ENCODE measurements around the gene CERK. TPM values are rescaled to one million over a fixed set of nuclear protein-coding genes. Genes with fewer than 3 reads are reported as not detected.

CERK gene
- total RNA-seq, 1 donor from 2014 or later: 87.2 TPM

GRCh38 chr22:46679706-46680269 is 58.3 kb downstream of the CERK start:
- DNase-seq (ENCODE audit: extremely low read depth, low read depth, low spot score): no peak

GRCh38 chr22:46678785-46679700 is 59.0 kb downstream of the CERK start:
- DNase-seq (ENCODE audit: extremely low read depth, low read depth, low spot score): no peak

- no peak for DNase-seq (ENCODE audit: extremely low read depth, low read depth, low spot score)
Measured at GRCh38 chr22:46678003-46678657, 59.9 kb downstream of the CERK start.

DNA sequence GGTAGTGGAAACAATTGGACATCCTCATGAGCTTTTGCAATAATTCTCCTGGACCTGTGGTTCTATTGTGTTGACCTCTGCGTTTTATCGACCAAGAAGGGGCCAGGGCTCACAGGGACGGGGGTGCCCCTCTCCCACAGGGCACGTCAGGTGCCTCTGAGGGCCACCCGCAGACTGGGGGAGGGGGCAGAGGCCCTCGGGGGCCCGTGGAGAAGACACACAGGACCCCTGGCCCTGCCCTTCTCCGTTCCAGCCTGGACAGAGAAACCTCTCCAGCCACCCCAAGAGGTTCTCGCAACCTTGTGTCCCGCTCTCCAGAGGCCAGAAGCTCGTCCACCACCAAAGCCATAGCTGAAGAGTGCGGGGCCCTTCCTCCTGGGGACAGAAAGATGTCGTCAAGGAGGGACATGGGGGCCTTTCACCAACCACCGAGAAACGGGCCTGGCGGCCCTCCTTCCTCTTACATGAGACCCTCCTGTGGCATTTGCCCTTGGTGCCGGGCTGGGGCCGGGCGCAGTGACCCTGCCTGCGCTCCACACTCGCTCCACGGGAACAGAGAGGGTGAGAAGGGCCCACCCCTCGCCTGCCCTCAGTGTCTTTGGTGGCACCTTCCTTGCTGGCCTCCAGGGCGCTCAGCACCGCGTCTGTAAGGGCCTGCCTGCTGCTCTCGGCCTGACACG is 60.6 kb downstream of the CERK start:
- DNase-seq (ENCODE audit: extremely low read depth, low read depth, low spot score): no peak

DNA sequence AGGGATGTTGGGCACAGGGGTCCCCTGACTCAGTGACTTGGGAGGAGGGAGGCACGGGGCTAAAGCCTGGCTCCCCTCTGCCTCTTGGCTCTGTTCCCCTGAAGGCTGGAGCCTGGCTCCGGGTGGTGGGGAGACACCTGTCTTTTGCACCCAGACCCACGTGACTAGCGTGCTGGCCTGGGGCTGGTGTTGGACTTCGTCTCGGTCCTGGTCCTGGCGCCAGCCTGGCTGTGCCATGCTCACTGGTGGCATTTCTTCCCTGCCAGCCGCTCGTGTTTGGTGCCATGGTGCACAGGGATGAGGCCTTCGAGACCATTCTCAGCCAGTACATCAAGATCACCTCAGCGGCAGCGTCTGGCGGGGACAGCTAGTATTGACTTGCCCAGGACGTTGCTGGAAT is 61.2 kb downstream of the CERK start:
- no peak for DNase-seq (ENCODE audit: extremely low read depth, low read depth, low spot score)

- no peak for DNase-seq (ENCODE audit: extremely low read depth, low read depth, low spot score)
Measured at GRCh38 chr22:46676479-46676878, 61.6 kb downstream of the CERK start.

DNA sequence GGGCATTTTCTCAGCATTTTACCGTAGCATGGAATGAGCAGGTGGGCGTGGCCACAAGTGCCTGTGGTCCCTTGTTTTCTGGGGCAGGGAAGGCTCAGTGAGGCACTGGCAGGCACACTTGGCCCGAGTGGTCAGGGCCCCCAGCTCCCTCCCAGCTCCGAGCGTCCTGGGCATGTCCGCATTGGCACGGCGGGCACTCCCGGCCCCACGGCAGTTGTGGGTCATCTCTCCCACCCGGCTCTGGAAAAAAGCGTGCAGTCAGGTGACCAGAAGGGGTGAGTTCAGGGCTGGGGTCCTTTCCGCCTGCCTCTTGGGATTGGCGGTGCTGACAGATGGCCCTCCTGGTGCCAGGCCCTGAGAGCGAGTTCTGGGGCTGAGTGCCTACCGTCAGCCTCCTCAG is 62.1 kb downstream of the CERK start:
- no peak for DNase-seq (ENCODE audit: extremely low read depth, low read depth, low spot score)

DNA sequence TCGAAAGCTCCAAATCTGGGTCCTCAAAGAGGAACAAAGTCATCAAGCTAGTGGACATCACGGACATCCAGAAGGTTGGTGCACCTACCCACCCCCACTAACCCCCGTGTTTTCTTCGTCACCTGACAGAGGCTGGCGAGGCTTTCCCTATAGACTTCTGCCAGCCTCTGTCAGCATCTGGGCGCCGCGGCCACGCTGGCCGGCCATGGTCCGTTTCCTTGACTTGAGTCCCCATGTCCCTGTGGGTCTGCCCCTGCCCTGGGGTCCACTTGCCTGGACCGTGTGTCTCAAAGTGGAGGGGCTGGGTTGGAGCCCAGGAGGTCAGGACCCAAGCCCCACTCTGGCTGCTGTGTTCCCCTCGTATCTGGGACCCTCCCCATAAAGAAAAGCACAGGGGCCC is 62.6 kb downstream of the CERK start:
- DNase-seq (ENCODE audit: extremely low read depth, low read depth, low spot score): no peak

DNA sequence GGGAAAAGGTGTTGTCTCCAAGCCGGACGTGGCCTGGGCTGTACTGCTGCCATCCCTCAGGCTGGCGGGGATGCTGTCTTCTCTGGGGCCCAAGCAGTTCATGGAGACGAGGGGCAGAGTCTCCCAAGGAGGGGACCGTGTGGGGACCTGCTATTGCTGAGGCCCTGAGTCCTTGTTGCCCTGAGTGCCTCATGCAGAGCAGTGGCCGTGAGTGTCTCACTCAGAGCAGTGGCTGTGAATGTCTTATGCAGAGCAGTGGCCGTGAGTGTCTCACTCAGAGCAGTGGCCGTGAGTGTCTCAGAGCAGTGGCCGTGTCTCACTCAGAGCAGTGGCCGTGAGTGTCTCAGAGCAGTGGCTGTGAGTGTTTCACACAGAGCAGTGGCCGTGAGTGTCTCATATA is 63.1 kb downstream of the CERK start:
- DNase-seq (ENCODE audit: extremely low read depth, low read depth, low spot score): no peak

DNA sequence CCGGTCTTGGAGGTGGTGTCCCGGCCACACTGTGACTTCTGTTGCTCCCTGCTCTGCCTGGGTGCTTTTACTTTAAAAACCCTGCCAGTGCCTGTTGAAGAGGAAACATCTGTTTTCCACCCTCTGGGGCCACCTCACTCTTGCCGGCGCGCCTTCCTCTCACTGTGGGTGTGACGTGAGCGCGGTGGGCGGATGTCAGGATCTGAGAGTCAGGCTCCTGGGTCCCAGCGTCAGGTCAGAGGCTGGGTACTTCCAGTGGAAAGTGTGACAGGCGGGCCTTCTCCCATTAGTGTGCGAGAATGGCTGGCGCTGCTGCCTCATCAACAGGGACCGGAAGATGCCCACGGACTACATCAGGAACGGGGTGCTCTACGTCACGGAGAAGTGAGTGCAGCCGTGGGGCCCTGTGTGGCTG is 63.7 kb downstream of the CERK start:
- DNase-seq (ENCODE audit: extremely low read depth, low read depth, low spot score): peak; percentile 33

GRCh38 chr22:46673662-46674236 is 64.3 kb downstream of the CERK start:
- no peak for DNase-seq (ENCODE audit: extremely low read depth, low read depth, low spot score)

DNA sequence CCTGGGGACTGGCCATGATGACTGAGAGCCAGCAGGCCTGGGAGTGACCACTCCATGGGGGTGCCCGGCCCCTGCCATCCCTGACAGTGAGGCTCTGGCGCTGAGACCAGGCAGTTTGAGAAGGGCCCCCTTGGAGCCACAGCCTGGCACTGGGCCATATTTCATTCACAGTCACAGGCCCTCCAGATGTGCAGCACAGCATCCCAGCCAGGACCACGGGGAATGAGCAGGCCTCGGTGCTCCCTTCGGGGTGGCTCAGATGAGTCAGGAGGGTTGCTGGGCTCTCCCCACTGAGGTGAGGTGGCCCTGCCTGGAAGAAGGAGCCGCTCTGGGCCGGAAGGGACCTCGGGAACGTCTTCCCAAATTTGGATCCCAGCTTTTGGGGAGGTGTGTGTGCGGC is 64.8 kb downstream of the CERK start:
- DNase-seq (ENCODE audit: extremely low read depth, low read depth, low spot score): no peak

DNA sequence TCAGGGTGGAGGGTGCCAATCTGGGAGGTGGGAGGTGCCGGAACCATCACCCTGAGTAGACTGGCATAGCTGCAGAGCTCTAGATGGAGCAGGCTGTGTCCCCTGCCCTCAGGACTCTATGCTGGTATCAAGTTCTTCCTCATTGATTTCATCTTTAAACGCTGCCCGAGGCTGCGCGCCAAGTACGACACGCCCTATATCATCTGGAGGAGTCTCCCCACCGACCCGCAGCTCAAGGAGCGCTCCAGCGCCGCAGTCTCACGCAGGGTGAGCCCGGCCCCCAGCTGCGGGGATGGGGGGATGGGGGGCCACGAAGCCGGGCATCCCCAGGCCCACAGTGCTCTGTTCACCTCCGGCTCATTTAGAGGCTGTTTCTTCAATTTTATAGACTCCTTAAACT is 65.3 kb downstream of the CERK start:
- DNase-seq (ENCODE audit: extremely low read depth, low read depth, low spot score): no peak

DNA sequence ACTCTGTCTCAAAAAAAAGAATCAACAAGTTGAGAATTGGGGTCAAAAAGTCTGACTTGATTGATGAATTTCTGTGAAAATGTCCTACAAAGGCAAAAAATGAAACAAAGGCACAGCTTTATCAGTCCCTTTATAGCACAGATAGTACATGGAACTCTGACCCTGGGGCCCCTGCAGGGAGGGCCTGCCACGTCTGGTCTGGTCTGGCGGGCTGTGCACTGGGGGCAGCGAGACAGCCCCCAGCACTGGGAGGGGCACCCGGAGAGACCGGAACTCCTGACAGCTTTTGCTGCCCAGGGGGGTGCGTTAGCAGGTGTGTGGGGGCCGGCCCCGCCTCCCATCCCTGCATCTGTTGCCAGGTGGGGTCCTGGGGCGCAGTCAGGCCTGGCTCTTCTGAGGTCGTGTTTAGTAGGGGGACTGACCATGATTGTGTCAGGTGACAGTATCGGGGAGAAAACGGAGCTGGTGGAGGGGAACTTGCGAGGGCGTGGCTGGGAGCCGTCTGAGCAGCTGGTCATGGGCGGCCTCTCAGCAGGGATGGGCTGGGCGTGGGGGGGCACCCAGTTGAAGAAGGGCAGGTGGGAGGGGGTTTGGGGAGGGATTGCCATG is 66.1 kb downstream of the CERK start:
- no peak for DNase-seq (ENCODE audit: extremely low read depth, low read depth, low spot score)

DNA sequence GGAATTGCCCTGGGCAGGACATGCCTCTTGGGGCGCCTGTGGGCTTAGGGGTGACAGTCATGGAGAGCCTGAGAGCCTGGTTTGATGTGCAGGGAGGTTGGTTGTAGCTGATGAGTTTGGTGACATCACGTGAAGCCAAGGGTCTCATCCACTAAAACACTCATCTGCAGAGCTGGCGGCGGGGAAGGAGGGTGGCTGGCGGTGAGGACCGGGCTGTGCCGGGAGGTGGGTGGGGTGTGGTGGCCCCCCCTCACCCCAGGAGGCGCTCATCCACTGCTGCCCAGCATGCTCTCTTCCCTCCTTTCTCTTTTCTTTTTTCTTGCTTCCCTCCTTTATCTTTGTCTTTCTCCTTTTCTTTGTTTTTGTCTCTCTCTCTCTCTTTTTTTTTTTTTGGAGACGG is 68.9 kb downstream of the CERK start:
- DNase-seq (ENCODE audit: extremely low read depth, low read depth, low spot score): no peak

GRCh38 chr22:46668116-46668515 is 69.9 kb downstream of the CERK start:
- DNase-seq (ENCODE audit: extremely low read depth, low read depth, low spot score): no peak

DNA sequence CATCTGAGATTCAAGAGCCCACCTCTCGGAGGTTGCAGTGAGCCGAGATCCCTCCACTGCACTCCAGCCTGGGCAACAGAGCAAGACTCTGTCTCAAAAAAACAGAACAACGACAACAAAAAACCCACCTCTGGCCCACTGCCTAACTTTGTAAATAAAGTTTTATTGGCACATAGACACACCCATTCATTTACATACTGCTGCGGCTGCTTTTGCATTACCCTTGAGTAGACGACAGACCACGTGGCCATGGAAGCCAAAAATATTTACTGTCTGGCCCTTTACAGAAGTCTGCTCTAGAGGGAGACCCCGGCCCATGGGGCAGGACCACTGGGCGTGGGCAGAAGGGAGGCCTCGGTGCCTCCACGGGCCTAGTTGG is 70.8 kb downstream of the CERK start:
- DNase-seq (ENCODE audit: extremely low read depth, low read depth, low spot score): no peak

DNA sequence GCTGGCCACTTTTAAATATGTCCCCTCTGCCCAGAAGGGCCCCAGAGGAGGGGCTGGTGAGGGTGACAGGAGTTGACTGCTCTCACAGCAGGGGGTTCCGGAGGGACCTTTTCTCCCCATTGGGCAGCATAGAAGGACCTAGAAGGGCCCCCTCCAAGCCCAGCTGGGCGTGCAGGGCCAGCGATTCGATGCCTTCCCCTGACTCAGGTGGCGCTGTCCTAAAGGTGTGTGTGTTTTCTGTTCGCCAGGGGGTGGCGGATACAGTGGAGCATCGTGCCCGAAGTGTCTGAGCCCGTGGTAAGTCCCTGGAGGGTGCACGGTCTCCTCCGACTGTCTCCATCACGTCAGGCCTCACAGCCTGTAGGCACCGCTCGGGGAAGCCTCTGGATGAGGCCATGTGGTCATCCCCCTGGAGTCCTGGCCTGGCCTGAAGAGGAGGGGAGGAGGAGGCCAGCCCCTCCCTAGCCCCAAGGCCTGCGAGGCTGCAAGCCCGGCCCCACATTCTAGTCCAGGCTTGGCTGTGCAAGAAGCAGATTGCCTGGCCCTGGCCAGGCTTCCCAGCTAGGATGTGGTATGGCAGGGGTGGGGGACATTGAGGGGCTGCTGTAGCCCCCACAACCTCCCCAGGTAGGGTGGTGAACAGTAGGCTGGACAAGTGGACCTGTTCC is 71.3 kb downstream of the CERK start:
- DNase-seq (ENCODE audit: extremely low read depth, low read depth, low spot score): no peak

- no peak for DNase-seq (ENCODE audit: extremely low read depth, low read depth, low spot score)
Measured at GRCh38 chr22:46665751-46666280, 72.2 kb downstream of the CERK start.

Measured in glomerular endothelial cell (primary cell).